HG03442 (cell line): ENCODE results near the gene ABCC12.
"Not testable (repeated sequence)": the region's sequence is repeated elsewhere in the genome, so short reads cannot be mapped to it uniquely, and the experiment has no call there.

Experiments
- ATAC-seq: cut with Tn5 transposase; IDR thresholded peaks from one replicate; pipeline ENCODE4 v1.9.1; 2021; ENCODE audit warnings: mild to moderate bottlenecking, moderate library complexity; ENCODE audit not compliant: unreplicated experiment

The ABCC12 gene

DNA sequence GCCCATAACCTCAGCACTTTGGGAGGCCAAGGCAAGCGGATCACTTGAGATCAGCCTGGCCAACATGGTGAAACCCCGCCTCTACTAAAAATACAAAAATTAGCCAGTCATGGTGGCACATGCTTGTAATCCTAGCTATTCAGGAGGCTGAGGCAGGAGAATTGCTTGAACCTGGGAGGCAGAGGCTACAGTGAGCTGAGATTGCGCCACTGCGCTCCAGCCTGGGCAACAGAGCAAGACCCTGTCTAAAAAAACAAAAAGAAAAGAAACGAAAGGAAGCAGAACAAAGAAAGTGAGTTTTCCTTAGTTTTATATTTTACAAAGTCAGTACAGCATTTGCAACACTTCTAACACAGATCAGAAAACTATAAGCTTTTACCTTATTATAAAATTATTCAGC, 10.8 kb upstream of the ABCC12 start:
- not testable (repeated sequence) for ATAC-seq

DNA sequence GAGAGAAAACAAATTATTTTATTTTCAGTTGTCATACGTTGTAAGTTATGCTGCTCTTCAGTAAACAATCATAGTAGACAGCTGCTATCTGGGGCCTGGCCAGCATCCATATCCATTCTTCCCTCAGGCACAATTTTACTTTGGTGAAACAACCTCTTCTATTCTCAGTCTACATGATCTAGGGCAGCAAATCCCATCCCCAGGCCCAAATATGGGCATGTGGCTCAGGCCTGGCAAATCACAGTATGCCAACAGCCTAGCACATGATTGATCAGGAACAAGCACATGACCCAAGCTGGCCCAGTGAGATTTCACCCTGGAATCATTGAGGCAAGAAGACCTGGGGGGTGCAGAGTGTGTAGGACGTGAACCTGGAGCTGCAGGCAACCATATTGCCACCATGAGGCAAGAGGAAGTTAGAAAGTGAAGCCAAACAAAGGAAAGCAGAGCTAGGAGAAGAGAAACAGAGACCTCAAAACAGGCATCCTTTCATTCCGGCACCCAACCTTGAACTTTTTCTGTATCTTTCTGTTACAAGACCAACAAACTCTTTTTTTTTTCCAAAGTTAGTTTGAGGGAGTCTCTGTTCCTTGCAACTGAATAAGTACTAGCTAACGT, 10.3 kb upstream of the ABCC12 start:
- no peak for ATAC-seq

DNA sequence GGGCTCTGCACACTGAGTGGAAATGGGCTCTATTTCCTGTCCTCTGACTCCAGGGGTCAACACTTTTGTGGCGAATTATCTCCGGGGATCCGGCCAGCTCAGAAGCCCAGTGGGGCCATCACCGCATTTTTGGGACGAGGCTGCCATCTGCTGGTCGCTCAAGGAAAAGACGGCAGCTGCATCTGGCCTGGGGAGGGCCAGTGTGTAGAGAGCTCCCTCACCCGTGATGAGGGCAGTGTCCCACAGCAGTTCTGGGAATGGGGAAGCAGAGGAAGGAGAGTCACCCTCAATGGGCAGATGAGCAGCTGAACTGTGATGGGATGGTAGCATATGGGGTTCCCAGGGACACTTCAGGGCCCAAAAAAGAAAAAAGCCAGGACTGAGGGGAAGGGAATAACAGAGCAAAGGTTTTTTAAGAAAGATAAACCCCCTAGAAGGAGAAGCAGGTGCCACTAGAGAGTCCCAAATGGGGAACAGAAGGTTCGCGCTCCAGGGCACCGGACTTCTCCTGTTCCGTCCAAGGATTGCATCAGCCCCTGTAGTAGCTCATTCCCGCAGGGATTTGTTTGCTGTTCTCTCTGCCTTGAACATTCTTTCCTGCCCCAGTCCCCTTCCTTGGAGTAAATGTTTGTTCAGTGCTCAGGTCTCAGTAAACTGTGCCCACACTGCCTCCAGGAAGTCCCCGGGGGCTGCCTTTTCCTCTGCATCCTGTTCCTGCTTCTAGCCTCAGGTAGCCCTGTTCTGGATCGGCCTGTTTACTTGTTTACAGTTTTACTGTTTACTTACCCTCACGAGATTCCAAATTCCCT, 9.3 kb upstream of the ABCC12 start:
- peak; percentile 68 for ATAC-seq

DNA sequence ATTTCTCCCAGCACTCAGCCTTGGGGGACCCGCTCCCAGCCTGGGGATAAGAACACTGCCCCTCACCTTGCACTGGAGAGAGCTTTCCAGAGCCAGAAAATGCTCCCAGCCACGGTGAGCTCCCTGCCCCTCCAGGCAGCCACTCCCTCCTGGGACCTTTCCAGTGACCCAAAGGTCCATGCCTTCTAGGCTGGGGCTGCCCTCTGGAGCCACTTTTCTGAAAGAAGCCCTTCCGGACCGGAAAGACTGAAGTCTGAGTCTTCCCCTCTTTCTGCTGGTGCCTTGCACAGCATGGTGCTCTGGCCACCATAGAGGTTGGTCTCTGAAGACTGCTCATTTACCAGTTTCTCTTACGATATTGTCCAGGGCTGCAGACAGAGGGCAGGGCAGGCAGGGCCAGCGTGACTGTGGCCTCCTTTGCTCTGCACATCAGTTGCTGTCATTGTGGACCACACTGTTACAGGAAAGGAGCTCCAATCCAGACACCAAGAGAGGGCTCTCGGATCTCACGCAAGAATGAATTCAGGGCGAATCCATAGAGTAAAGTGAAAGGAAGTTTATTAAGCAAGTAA, 7.1 kb upstream of the ABCC12 start:
- no peak for ATAC-seq

DNA sequence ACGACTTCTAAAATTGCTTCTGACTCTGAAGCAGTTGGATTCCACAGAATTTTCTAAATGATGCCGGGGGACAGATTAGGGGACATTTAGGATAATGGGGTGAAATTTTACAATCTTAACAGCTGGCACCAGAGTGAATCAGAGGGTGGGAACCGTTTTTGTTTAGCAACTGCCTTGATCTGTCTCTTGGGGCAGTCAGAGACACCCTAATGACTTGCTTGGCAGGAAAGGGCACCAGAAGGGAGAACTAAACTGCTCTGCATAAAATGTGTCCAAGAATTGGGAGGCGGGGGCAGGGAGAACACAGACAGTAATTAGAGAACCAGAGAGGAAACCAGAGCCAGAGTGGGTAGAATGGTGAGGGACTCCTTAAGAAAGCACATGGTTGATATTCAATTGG, 6.1 kb upstream of the ABCC12 start:
- ATAC-seq, result no peak

DNA sequence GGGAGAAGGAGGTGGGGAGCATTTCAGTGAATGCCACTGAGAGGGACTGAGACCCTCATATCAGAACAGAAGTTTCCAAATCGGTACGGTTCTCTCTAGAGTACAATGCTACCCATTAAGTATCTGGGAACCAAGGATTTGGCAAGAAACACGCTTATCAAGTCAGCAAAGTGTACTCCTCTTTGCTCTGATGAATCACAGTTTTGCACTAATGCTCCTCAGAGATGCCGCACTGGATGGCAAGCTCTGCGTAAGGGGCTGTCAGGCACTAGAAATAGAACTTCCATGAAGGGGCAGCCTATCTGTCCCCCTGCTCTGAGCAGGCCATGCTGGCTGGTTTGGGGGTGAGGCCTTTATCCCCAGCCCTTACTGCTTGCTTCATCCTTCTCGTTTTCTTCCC, 4.8 kb upstream of the ABCC12 start:
- no peak for ATAC-seq

DNA sequence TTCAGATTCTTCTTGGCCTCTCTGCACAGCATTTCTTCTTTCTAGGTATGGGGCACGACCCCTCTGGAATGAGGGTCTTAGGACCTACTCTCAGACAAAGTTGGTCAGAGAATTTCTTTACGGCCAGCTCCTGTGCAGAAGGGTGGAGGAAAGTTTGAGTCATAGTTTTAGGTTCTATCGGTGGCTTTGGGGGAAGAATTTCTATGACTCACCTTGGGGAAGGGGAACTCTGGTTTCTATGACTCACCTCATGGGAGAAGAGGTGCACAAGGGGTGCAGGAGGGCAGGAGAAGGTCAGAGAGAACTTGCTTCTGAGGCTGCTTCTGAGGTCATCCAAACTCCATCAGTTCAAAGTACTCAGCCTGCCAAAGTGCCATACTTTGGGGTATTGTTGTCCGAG, 2.5 kb upstream of the ABCC12 start:
- peak; percentile 86 for ATAC-seq

DNA sequence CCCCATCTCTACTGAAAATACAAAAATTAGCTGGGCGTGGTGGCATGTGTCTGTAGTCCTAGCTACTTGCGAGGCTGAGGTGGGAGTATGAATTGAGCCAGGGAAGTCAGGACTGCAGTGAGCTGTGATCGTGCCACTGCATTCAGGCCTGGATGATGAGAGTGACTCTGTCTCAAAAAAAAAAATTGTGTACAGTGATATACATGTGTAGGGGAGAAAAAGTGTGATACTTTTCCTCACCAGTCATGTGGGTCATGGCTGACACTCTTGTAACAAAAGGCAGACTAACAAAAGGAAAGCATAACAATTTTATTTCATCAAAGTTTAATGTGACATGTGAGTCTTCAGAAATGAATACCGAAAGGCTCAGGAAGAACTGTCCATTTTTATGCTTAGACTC, 2.0 kb upstream of the ABCC12 start:
- no peak for ATAC-seq

DNA sequence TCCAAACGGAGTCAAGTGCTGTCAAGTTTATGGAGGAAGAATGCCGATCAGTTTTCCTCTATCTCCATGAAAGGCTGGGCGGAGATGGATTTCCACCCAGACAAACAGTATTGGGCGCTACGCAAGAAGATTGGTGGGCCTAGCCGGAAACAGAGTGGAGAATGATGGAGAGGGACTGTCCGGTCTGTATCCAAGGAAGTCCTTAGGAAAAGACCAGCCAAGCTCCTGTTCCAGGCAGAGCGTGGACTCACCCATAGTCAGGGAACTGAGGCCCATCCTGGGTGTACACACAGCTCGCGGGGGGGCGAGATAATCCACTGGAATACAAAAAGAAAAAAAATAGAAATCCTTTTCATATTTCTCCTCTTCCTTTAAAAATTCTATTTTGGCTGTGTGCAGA, 1.5 kb upstream of the ABCC12 start:
- no peak for ATAC-seq

DNA sequence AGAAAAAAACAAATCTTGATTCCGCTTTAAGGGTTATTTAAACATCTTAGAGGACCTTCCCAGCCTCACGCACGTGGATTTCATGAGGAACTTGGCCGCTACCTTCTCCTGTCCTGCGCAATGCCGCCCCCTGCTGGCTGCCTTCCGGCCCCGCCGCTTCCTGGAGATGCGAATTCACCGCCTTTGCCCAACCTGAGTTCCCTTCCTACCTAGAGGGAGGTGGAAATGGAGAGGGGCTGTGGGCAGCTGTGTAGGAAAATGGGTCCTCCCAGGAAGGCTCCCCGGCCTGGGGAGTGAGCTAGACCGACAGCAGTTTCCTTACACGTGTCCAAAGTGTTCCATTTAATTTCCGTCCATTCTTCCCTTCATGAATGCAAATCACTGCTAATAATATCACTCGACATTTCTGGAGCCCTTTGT, 1.0 kb upstream of the ABCC12 start:
- no peak for ATAC-seq

DNA sequence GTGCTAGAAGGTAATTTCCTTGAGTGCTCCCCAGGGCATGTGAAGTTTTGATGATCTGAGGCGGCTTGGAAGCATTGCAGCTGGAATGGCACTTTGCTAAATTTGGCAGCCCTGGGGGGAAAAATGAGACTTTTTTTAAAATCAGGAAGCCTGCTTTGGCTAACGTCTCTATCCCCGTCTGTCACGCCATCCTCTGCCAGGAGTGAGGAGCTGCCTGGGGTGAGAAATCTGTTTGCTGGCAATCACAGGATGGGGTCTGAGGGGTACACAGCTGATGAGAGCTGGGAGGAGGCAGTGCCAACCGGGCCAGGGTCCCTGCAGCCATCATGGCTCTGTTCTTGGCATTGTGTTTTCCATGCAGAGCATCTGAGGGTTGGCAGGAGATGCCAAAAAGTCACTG, 2.0 kb downstream of the ABCC12 start:
- ATAC-seq, result no peak

DNA sequence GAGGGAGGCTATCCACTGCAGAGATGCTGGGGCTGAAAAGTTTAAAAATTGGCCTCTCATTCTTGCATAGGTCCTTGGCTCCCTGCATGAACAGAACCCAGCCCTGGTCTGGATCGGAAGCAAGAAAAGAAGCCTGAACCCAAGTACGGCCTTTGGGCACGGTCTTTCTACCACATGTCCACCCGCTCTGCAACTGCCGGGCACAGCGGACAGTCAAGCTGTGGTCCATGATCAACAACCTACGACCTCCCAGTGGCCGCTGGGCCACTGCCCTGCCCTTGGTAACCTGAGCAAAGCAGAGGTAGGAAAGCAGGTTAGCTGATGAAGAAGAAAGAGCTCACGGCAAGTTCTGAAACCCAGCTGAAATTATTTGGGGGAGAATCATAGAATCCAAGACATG, 3.6 kb downstream of the ABCC12 start:
- no peak for ATAC-seq

DNA sequence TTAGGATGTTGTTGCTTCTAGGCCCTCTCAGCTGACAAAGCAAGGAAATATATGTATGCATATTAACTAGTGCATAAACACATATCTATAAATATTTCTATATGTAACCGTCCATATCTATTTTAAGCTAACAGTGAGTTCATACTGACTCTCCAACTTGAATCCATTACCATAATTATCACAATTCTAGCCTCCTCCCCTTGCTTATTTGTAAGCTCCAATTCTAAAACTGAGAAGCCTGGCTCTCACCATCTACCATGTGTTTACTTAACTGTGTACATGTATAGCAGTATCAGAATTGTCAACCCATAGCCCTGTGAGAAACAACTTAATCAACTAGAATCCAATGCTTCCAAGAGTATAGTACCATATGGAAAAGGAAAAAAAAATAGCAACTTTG, 5.1 kb downstream of the ABCC12 start:
- ATAC-seq, result no peak

DNA sequence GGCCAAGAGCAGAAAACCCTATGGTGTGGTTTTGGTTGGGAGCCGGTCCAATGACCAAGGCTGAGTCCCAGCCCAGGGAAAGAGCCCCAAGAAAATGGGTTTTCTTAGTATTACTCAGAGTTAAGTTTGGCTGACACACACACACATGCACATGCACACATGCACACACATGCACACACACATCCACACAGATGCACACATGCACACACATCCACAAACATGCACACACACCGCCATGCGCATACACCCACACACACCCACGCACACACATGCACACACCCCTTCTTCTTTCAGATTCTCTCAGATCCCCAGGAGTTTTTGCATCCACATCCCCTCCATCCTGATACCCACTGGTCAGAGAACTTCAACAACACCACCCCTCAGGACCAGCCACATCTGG, 9.1 kb downstream of the ABCC12 start:
- ATAC-seq, result no peak

DNA sequence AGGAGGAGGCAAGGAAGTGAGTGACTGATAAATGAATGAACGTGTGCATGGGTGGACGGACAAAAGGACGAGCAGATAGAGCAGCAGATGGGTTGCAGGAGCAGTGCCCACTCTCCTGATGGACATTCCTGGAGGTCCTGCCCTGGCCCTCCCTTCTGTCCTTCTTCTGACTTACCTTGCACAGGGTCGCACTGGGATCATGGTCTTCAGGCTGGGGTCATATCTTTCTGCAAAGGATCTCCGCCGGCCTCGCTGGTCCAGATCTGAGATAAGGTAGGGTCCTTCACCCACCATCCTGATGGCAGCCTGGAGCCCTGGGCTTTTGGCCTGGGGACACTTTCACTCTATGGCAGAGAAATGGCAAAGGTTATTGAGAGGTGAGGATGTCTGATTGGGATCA, 9.7 kb downstream of the ABCC12 start:
- ATAC-seq, result no peak

DNA sequence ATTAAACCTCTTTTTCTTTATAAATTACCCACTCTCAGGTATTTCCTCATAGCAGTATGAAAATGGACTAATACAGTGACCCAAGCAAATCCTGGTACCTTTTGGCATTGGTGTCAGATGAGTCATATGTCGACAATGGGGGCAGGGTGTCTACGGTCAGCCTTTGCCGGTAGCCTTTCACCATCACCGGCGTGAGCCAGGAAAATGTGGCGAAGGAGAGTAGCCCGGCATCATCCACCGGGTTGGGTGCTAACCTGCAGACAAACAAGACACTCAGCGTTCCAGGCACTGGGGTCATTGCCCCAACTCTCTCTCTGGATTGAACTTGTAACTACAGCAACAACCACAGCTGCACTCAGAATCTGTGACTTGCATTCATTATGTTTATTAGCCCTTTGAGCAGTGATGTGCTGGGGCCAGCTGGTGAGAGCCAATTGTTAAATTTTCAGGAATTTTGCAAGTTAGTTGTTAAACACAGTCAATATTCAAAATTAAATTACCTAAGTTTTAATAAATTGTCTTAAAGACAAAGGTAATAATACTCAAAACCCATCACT, 11.9 kb downstream of the ABCC12 start:
- ATAC-seq, result no peak

DNA sequence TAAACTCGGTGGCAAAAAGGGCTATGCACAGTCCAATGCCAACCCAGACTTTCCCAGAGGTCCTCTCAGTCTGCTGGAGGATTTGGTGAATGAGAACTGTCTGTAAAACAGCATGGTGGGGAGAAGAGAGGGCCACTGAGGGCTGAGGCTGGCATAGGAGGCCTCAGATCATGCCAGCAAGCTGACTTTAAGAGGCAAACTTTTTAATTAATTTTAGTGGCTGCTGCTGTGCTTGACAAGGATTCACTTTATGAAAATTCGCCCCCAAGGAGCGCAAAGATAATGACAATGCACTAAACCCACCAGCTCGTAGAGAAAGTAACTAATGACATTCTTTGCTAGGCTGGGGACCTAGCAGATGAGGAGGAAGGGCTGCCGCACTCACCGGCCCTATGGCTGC, 15.0 kb downstream of the ABCC12 start:
- ATAC-seq, result no peak

DNA sequence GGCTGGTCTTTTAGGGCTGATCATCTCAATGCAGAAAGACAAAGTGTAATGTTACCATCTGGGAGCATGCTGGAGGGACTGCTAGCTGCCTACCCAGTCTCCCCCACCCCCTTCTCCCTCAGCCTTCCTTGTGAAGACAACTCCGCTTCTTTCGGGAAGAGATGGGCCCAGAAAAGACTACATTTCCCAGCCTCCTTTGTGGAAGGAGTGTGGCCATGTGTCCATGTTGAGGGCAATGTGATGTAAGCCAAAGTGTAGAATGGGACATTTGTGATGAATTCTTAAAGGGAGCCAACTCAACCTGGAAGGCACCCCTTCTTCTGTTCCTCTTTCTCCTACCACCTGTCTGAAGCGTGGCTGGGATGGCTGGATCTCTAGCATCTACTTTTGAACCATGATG, 16.3 kb downstream of the ABCC12 start:
- no peak for ATAC-seq

DNA sequence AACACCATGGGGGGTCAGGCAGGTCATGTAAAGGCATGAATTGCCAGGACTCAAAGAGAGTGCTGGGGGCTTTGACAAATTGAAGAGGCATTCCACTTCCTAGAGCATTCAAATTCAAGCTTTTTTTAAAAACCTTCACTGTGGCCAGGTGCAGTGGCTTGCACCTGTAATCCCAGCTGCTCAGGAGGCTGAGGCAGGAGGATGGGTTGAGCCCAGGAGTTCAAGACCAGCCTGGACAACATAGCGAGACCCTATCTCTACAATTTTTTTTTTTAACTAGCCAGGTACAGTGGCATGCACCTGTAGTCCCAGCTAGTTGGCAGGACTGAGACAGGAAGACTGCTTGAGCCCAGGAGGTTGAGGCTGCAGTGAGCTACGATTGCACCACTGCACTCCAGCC, 17.2 kb downstream of the ABCC12 start:
- no peak for ATAC-seq

DNA sequence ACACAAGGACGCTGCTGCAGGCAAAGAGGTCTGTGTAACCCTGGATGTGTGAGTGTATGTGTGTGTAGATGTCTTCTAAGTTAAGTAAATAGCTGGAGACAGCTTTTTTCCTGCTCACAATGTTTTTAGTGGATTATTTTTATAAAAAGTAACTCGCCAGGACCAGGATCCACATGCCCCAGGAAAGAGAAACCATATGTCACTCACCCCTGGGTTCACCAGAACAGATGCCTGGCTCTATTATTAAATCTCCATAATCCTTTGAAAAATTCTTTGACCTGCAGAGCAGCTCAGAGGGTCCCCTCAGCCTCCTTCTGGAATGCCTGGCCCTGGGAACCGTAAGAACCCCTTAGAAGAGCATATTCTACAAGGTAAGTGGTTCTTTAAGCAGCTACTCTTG, 18.0 kb downstream of the ABCC12 start:
- ATAC-seq, result no peak

DNA sequence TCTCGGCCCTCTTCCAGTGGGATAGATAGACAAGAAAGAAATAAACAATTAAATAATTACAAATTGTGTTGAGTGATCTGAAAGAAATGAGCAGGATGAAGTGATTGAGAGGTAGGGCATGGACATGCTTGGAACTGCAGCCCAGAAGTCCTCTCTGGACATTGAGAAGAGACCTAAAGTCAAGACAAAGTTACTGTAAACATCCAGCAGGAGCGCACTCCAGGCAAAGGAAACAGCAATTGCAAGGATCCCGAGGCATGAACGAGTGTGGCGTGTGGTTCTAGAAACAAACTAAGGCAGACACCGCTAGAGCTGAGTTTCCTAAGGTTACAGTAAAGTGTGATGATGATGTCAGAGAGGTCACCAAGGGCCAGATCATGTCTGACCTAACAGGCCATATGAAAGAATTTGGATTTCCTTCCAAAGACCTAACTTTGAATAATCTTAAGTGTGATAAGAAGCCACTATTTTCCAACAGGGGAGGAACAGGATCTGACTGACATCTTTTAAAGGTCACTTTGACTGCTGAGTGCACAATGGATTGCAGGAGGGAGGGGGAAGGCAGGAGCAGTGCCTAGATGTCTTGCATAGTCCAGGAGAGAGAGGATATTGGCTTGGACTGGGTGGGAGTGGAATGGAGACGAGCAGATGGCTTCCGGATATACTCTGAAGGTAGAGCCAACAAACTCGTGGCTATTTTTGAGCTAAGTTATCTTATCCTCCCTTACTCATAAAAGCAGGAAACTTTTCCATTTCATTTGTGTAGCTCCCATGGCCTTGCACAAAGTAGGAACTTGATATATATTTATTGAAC, 19.0 kb downstream of the ABCC12 start:
- ATAC-seq, result no peak
